Measurements from ENCODE around the gene BTF3.
"Not testable (repeated sequence)": the region's sequence is repeated elsewhere in the genome, so short reads cannot be mapped to it uniquely, and the experiment has no call there.

The BTF3 gene

DNA sequence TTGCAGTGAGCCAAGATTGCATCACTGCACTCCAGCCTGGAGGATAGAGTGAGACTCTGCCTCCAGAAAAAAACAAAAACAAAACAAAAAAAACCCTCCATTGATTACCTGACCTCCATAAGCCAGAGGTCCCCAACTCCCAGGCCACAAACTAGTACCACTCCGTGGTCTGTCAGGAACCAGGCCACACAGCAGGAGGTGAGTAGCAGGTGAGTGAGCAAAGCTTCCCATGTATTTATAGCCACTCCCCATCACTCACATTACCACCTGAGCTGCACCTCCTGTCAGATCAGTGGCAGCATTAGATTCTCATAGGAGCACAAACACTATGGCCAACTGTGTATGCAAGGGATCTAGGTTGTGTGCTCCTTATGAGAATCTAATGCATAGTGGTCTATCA lies 13.7 kb upstream of the BTF3 start:
- TF ChIP-seq, protein P1, sequence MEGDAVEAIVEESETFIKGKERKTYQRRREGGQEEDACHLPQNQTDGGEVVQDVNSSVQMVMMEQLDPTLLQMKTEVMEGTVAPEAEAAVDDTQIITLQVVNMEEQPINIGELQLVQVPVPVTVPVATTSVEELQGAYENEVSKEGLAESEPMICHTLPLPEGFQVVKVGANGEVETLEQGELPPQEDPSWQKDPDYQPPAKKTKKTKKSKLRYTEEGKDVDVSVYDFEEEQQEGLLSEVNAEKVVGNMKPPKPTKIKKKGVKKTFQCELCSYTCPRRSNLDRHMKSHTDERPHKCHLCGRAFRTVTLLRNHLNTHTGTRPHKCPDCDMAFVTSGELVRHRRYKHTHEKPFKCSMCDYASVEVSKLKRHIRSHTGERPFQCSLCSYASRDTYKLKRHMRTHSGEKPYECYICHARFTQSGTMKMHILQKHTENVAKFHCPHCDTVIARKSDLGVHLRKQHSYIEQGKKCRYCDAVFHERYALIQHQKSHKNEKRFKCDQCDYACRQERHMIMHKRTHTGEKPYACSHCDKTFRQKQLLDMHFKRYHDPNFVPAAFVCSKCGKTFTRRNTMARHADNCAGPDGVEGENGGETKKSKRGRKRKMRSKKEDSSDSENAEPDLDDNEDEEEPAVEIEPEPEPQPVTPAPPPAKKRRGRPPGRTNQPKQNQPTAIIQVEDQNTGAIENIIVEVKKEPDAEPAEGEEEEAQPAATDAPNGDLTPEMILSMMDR (IDR thresholded peaks at IDR 0.05; ENCODE audit: control extremely low read depth, extremely low read depth, low read depth, missing control alignments): no peak
- no peak for DNase-seq (ENCODE audit: extremely low spot score)
- POLR2A ChIA-PET: no interaction called here
- CTCF ChIA-PET: no interaction called here

DNA sequence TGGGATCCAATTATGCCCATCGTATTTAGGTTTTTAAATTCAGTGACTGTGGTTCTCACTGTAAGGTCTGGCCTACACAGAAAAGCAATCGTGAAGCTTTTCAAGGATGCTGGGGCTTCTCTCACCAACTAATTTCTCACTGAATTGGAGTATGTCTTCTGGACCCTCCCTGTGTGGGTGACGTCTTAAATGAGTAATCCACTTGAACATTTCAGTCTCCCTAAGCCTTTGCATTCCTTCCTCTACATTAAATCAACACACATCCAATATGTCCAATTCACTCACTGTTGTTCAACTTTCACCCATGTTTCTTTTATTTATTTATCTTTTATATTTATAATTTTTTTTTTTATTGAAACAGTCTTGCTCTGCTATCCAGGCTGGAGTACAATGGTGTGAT lies 12.5 kb upstream of the BTF3 start:
- POLR2A ChIA-PET: no interaction called here
- TF ChIP-seq, protein P1 (IDR thresholded peaks at IDR 0.05; ENCODE audit: control extremely low read depth, extremely low read depth, low read depth, missing control alignments): no peak
- CTCF ChIA-PET: interaction anchor here (1.1 kb wide), 1 partner anchor 10 kb away, joined by 3 read pairs; no protein-coding TSS in a partner anchor
- no peak for DNase-seq (ENCODE audit: extremely low spot score)

DNA sequence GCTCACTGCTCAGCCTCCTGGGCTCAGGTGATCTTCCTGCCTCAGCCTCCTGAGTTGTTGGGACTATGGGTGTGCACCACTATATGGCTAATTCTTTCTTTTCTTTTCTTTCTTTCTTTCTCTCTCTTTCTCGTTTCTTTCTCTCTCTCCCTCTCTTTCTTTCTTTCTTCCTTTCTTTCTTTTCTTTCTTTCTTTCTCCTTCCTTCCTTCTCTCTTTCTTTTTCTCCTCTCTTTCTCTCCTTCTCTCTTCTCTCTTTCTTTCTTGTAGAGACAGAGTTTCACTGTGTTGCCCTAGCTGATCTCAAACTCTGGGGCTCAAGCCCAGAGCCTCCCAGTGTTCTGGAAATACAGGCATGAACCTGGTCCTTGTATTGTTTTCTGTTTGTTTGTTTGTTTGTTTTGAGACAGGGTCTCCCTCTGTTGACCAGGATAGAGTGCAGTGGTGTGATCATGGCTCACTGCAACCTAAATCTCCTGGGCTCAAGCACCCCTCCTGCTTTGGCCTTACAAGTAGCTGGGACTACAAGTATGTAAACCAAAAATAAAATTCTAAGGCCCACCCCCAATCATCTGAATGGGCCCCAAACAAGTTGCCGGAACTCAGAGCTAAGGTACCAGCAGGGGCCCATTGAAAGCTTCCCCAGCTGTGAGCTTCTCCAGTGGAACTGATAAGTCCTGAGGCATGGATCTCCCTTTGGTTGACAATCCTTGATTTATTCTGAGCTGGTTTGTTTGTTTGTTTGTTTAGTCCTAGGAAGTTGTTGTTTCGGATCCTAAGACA lies 11.9 kb upstream of the BTF3 start:
- TF ChIP-seq, protein P1 (IDR thresholded peaks at IDR 0.05; ENCODE audit: control extremely low read depth, extremely low read depth, low read depth, missing control alignments): no peak
- ChIA-PET POLR2A (no interaction called here), CTCF (interaction anchor here (1.1 kb wide), 1 partner anchor 9 kb away, joined by 3 read pairs; no protein-coding TSS in a partner anchor)
- no peak for DNase-seq (ENCODE audit: extremely low spot score)

DNA sequence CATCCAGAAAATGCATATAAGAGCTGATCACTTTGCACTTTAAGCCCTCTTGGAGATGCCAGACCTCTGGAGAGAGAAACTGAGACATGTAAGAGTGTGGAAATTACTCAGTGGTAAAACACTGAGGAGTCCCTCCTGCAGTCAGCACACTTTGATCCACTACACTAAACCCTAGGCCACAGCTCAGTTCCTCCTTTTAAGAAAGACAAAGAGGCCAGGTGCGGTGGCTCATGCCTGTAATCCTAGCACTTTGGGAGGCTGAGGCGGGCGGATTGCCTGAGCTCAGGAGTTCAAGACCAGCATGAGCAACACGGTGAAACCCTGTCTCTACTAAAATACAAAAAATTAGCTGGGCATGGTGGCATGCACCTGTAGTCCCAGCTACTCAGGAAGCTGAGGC lies 11.0 kb upstream of the BTF3 start:
- CTCF ChIA-PET; DNase-seq (ENCODE audit: extremely low spot score); POLR2A ChIA-PET: not testable (repeated sequence)

DNA sequence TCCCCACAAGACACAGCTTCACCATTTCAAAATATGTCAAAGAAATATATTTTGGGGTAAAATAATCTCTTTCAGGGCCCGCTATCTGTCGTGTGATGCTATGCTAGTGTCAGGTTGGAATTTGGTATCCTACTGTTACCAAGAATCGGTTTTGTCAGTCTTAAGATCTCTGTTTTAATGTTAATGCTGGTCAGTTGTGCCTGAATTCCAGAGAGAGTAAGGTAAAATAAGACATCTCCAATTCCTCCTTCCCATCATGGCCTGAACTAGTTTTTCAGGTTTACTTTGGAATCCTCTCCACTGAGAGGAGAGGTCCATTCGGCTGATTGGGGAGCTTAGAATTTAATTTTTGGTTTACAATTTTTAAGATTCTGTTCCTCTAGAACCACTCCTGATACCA lies 10.4 kb upstream of the BTF3 start:
- no peak for DNase-seq (ENCODE audit: extremely low spot score)
- TF ChIP-seq, protein P1 (IDR thresholded peaks at IDR 0.05; ENCODE audit: control extremely low read depth, extremely low read depth, low read depth, missing control alignments): no peak
- POLR2A ChIA-PET: no interaction called here
- CTCF ChIA-PET: no interaction called here

DNA sequence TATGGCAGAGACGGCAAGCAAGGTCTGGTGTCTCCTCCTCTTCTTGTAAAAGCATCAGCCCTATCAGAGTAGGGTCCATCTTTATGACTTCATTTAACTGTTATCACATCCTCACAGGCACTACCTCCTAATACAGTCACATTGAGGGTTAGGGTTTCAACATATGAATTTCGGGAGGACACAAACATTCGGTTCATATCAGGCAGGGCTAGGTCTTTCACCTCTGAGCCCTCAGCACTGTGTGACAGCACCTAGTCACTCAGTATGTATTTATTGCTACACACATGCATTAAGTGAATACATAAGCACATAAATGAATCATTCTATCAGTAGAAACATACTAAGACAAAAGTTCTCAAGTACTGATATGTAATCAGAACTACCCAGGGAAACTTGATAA lies 9.4 kb upstream of the BTF3 start:
- CTCF ChIA-PET: interaction anchor here (1.0 kb wide), 1 partner anchor 10 kb away, joined by 5 read pairs; no protein-coding TSS in a partner anchor
- DNase-seq (ENCODE audit: extremely low spot score): no peak
- TF ChIP-seq, protein P1 (IDR thresholded peaks at IDR 0.05; ENCODE audit: control extremely low read depth, extremely low read depth, low read depth, missing control alignments): no peak
- POLR2A ChIA-PET: no interaction called here

DNA sequence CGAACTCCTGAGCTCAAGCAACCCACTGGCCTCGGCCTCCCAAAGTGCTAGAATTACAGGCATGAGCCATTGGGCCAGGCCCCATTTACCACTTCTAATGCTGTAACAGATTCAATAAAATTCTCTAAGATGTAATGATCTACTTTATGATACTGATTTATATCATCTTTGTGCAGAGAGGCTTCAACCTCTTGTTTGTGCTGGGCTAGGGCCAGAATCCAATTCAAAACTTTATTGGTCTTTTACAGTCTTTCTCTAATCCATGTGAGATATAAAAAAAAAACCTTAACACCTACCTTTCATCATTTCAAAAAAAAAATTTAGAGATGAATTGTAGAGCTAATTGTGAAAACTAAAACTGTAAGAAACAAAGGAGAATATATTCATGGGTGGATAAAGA lies 8.2 kb upstream of the BTF3 start:
- ChIA-PET CTCF (interaction anchor here (1.0 kb wide), 1 partner anchor 29 kb away, joined by 3 read pairs; no protein-coding TSS in a partner anchor), POLR2A (no interaction called here)
- TF ChIP-seq, protein P1 (IDR thresholded peaks at IDR 0.05; ENCODE audit: control extremely low read depth, extremely low read depth, low read depth, missing control alignments): no peak
- no peak for DNase-seq (ENCODE audit: extremely low spot score)

All from GM10248 (cell line).